NCI-H446 (cell line): Measurements from ENCODE around the gene MAGI1.

Experiments
- DNase-seq, 2 experiments: peaks; one replicate each; lab custom pipeline; 2025; lab: John Stamatoyannopoulos, UW

MAGI1 gene

DNA sequence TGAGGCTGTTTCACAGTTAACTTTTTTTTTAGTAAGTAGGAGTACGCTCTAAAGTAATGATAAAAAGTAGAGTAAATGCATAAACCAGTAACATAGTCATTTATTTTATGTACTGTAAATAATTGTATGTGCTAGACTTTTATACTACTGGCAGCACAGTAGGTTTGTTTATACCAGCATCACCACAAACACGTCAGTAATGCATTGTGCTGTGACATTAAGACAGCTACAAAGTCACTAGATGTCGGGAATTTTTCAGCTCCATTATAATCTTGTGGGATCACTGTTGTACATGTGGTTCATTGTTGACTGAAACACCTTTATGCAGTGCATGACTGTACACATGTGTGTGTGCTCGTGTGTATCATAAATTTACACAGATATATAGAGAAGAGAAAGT is 732.9 kb downstream of the MAGI1 start:
- no peak for DNase-seq
